Endothelial cell of umbilical vein (primary cell): ENCODE results near the gene PARM1.

Source experiments
- CTCF ChIP-seq, 2 donors: IDR thresholded peaks; 1 replicate in 1 of 2; 2 replicates in 1 of 2; pipeline ENCODE4 v1.5.1; 2011; ENCODE audit warnings: low read length in 2 of 2, mild to moderate bottlenecking in 2 of 2, moderate library complexity in 2 of 2, control low read depth in 1 of 2, inconsistent platforms in 1 of 2, low read depth in 1 of 2; ENCODE audit not compliant: insufficient read depth in 1 of 2; ENCODE audit errors: extremely low read depth in 1 of 2
- EZH2 ChIP-seq: IDR thresholded peaks from 2 replicates; pipeline ENCODE4 v1.6.1; 2012; ENCODE audit warnings: borderline replicate concordance, low read depth, mild to moderate bottlenecking, moderate library complexity, low read length, inconsistent platforms; ENCODE audit not compliant: severe bottlenecking
- JUN ChIP-seq: IDR thresholded peaks from 2 replicates; pipeline ENCODE4 v1.6.1; 2011; ENCODE audit warnings: borderline replicate concordance, low read depth; ENCODE audit not compliant: insufficient read length, insufficient read depth
- MYC ChIP-seq: IDR thresholded peaks from one replicate; pipeline ENCODE4 v1.6.1; 2011; ENCODE audit warnings: mild to moderate bottlenecking, low read depth, low read length
- POLR2A ChIP-seq: IDR thresholded peaks from 2 replicates; pipeline ENCODE4 v1.6.1; 2012; ENCODE audit warnings: low read depth, mild to moderate bottlenecking, control low read depth, low read length
- POLR2AphosphoS5 ChIP-seq: IDR thresholded peaks from 2 replicates; pipeline ENCODE4 v1.6.1; 2012; ENCODE audit warnings: low read depth, mild to moderate bottlenecking, control low read depth, low read length, moderate library complexity; ENCODE audit not compliant: insufficient read depth
- TF ChIP-seq, protein P1 (sequence below): IDR thresholded peaks from 2 replicates; pipeline ENCODE4 v1.6.1; 2011; ENCODE audit not compliant: insufficient read depth, insufficient read length

- no peak for TF ChIP-seq MYC
- no peak for TF ChIP-seq CTCF (IDR thresholded peaks at IDR 0.05; ENCODE audit: extremely low read depth in 1 of 2, insufficient read depth in 1 of 2, low read depth in 1 of 2, low read length in 2 of 2)
- TF ChIP-seq EZH2: peak; percentile 96
- no peak for TF ChIP-seq POLR2A
- TF ChIP-seq POLR2AphosphoS5: no peak
- TF ChIP-seq, protein P1, sequence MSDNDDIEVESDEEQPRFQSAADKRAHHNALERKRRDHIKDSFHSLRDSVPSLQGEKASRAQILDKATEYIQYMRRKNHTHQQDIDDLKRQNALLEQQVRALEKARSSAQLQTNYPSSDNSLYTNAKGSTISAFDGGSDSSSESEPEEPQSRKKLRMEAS: no peak
- no peak for TF ChIP-seq JUN
These were observed 1.3 kb downstream of the PARM1 start for GRCh38 chr4:74934016-74934831.
